LNCAP (cell line): ENCODE measurements around the gene IER5.

ENCODE experiments used
- TF ChIP-seq, protein P1 (sequence below): fragments of 450-650 bp; IDR thresholded peaks from 2 replicates; pipeline ENCODE4 v1.5.1; 2017; ENCODE audit warnings: mild to moderate bottlenecking

Gene IER5

DNA sequence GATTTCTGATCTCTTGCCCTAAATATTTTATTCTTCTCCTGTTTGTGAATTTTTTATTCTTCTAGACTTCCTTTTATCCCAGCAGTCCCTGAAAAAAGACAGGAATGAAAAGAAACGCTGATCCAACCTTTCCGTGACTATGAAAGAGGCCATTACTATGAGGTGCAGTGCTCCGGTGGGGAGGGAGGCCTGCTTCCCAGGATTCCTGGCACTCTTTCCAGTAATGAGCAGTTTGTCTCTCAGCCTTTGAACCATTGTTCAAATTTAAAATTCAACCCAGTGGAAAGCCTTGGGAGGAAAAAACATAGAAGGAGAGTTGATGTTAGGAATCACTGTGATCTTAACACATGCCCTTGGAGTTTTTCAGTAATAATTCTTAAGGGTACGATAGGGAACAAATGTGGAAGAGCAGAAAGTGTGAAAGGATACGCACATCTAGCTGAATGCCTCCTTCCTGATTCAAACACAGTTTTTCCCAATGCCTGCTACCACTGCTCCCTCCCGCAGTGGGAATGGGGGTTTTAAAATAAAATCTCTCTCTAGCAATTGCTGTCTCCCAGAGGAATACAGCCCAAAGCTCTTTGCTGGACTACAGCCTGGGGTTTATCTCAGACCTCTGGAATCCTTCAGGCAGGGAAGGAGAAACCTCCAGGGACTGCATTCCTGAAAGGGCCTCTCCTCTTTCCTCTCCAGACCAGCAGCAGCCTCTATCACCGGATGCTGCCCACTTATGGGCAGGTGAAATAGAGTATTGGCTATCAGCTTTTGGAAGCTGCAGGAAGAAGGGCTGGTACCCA, 6.1 kb downstream of the IER5 start:
- TF ChIP-seq, protein P1, sequence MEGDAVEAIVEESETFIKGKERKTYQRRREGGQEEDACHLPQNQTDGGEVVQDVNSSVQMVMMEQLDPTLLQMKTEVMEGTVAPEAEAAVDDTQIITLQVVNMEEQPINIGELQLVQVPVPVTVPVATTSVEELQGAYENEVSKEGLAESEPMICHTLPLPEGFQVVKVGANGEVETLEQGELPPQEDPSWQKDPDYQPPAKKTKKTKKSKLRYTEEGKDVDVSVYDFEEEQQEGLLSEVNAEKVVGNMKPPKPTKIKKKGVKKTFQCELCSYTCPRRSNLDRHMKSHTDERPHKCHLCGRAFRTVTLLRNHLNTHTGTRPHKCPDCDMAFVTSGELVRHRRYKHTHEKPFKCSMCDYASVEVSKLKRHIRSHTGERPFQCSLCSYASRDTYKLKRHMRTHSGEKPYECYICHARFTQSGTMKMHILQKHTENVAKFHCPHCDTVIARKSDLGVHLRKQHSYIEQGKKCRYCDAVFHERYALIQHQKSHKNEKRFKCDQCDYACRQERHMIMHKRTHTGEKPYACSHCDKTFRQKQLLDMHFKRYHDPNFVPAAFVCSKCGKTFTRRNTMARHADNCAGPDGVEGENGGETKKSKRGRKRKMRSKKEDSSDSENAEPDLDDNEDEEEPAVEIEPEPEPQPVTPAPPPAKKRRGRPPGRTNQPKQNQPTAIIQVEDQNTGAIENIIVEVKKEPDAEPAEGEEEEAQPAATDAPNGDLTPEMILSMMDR, result no peak

DNA sequence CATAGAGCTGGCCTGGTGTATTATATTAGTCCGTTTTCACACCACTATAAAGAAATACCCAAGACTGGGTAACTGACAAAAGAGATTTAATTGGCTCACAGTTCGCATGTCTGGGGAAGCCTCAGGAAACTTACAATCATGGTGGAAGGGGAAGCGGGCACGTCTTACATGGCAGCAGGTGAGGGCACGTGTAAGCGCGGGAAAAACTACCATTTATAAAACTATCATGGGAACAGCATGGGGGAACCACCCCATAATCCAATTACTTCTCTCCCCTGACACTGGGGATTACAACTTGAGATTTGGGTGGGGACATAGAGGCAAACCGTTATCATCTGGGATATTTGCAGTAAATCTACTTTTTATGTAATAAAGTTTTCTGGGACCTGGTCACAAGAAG, 6.8 kb downstream of the IER5 start:
- TF ChIP-seq, protein P1, result no peak

DNA sequence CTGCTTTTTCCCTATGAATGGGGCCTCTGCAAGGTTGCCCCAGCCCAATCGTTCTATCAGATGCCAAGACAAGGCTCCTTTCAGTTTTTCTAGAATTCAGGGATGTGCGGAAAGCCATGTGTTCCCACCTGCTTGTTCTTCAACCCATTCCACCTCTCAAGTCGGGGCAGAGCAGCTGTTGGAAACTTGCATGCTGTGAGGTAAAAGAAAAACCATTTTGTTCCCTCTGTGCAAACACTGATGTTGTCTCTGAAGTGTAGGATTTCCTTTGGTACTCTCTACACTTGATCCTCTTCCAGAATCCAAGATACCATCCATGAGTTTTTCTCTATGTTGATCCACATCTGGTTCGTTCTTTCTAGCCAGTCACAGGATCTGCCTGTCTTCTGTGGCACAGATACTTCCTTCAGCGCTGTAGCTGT, 7.3 kb downstream of the IER5 start:
- TF ChIP-seq, protein P1, result no peak

DNA sequence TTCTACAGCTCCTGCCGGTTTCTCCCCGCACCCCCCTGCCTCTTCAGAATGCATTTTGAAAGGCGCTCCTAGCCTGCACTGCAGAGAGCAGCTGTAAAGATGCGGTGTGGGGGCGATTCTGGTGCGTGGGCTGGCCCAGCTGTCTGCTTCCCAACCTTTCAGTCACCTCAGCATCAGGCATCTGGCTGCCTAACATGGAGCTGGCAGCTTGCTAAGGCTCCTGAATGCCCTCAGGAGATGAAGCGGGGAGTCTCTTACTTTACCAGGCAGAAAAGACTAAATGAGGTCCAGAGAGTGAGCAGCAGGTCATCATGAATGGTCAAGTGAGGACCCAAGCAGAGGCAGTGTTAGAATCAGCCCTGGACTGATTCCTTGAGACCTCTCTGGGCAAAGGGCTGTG, 8.7 kb downstream of the IER5 start:
- TF ChIP-seq, protein P1, result no peak

DNA sequence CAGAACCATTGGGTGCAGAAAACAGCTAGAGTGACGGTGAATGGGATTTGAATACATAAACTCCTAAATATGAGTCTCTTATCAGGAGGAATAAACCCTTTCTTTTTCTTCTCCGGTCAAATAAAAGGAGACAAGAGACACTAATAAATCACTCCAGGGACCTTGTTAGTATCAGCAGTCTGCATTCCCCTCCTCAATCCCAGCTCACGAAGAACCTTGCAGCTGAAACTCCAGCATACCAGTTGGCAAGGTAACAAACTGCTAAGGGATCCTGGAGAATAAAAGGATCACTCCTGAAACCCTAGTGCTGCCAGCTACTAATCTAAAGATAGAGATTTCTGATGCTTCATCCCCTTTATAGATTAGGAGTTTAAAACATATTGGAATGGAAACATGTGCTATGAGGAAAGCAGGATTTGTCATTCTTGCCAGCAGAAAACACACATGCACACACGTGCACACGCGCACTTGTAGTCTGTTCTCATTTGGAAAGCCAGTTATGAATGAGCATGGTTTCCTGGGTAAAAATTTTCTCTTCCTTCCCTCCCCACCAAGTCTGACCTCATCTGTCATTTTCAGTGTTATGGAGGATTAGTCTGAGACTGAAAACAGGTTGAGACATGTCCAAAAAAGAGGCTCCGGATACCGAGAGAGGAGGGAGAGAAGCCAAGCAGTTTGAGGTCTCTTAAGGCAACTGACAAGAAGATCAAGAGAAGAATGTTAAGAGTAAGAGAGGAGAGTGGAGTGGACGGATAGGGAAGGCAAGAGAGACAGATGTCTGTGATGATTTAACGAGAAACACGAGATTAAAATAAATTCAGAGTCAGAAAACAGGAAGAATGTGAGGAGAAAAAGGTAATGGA, 10.9 kb downstream of the IER5 start:
- TF ChIP-seq, protein P1, result no peak

DNA sequence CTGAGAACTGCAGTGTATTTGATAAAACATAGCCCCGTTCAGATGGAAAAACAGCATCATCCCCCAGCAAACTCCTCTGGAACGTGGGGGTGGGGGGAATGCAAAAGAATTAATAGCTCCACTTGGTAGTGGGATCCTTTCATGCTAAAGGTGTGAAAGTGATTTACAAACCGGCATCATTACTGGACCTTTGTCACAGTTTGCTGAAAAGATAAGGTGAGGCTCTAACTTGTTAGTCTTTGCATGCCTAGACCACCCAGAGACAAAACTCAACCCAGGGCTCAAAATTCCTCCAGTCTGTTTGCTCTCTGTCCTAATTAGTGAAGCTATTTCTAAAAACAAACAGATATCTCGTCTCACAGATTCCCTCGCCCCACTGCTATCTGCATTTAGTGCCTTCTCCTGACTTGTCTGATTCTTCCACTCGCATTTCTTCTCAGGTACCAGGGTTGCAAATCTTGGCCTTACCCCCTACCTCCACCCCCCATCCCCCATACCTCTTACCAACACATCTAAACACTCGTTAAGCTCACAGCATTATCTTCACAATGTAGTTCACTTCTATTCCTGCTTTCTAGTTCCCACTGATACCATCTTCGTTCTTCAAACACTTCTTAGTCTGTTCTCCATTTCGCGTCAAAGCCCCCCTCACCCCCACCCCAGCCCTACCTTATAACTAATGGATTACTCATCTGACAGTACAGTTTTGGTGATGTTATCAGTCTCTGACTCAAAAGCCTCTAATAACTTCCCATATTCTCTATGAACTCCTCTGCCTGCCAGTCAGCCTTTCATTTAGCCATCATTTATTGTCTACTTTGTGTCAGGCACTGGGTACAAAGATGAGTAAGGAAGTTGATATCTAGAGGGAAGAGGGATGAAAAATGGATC, 11.8 kb downstream of the IER5 start:
- TF ChIP-seq, protein P1, result no peak

DNA sequence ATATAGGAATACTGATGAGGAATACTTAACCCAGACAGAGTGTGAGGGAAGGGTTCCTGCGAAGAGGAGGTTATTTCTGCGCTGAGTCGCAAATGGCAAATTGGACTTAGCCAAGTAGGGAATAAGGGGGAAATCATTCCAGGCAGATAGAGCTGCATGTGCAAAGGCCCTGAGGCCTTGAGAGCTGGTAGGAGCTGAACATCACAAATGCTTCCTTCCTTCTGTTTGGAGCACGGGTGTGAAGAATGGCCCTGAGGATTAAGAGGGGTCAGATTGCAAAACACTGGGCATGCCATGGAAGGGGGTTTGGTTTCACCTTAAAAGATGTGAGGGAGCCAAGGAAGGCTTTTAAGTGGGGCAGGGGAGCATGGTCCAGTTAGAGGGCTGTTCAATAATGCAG, 12.4 kb downstream of the IER5 start:
- TF ChIP-seq, protein P1, result no peak
